Activated naive CD4-positive, alpha-beta T cell treated with anti-CD3 and anti-CD28 coated beads, Interleukin-2, amount 50 U/mL, for 72 hours (primary cell): ENCODE measurements around the gene ULBP3. TPM values are rescaled to one million over a fixed set of nuclear protein-coding genes. Genes with fewer than 3 reads are reported as not detected.

Experiments
- ATAC-seq, 2 donors: fragments of 150-1000 bp; cut with Tn5 transposase; 2 replicates each; pipeline ENCODE4 v1.10.0; 2021; ENCODE audit warnings: mild to moderate bottlenecking in 2 of 2, moderate library complexity in 2 of 2
- DNase-seq, 2 donors: peaks; one replicate each; pipeline ENCODE4 v3.0.0; 2021 to 2022; ENCODE audit warnings: low spot score in 2 of 2
- H3K27ac Mint-ChIP-seq, 2 donors: one replicate each; pipeline ENCODE4 v1.8.0; 2022; ENCODE audit warnings: mild to moderate bottlenecking in 2 of 2, mixed read lengths in 2 of 2
- H3K36me3 Mint-ChIP-seq, 2 donors: one replicate each; pipeline ENCODE4 v1.8.0; 2022; ENCODE audit warnings: mixed read lengths in 2 of 2
- H3K9me3 Mint-ChIP-seq, 2 donors: one replicate each; pipeline ENCODE4 v1.8.0; 2022; ENCODE audit warnings: mixed read lengths in 2 of 2
- total RNA-seq, 2 donors: library from RNA; stranded (reverse); gene quantifications; one replicate each; pipeline ENCODE4 v1.2.3, GENCODE V29; 2022

ULBP3 gene
- total RNA-seq, result not detected

GRCh38 chr6:150068720-150069648, at the start of gene ULBP3:
TSS of gene ULBP3 (minus strand) at chr6:150069121. CDS start at chr6:150069066, 55 bp downstream.
- Mint-ChIP-seq H3K36me3 (no peaks in the 10 kb centered on the region), H3K9me3 (no peaks in the 10 kb centered on the region), H3K27ac (no peak within 1 kb of the TSS)
- ATAC-seq, result peak; percentile 86 to 91
- peak; percentile 66 to 72 for DNase-seq

GRCh38 chr6:150118627-150119026, 49.7 kb upstream of the ULBP3 start:
- no peaks in the 10 kb centered on the region for H3K36me3 Mint-ChIP-seq
- no peak overlapping the region for H3K27ac Mint-ChIP-seq
- no peaks in the 10 kb centered on the region for H3K9me3 Mint-ChIP-seq
- ATAC-seq, result no peak
- no peak for DNase-seq

GRCh38 chr6:150118203-150118602, 49.3 kb upstream of the ULBP3 start:
- Mint-ChIP-seq H3K36me3 (no peaks in the 10 kb centered on the region), H3K27ac (no peak overlapping the region), H3K9me3 (no peaks in the 10 kb centered on the region)
- no peak for DNase-seq
- no peak for ATAC-seq

GRCh38 chr6:150116200-150116800, 47.4 kb upstream of the ULBP3 start:
- no peaks in the 10 kb centered on the region for H3K36me3 Mint-ChIP-seq
- ATAC-seq (no peak), DNase-seq (no peak)
- no peak overlapping the region for H3K27ac Mint-ChIP-seq
- H3K9me3 Mint-ChIP-seq, result no peaks in the 10 kb centered on the region

- ATAC-seq (no peak), DNase-seq (no peak)
- H3K36me3 Mint-ChIP-seq, result no peaks in the 10 kb centered on the region
- H3K27ac Mint-ChIP-seq, result no peak overlapping the region
- no peaks in the 10 kb centered on the region for H3K9me3 Mint-ChIP-seq
Observed at GRCh38 chr6:150115769-150116168, 46.8 kb upstream of the ULBP3 start.

- no peaks in the 10 kb centered on the region for H3K9me3 Mint-ChIP-seq
- ATAC-seq, result no peak
- no peaks in the 10 kb centered on the region for H3K36me3 Mint-ChIP-seq
- no peak overlapping the region for H3K27ac Mint-ChIP-seq
- DNase-seq, result no peak
Observed at GRCh38 chr6:150112233-150112632, 43.3 kb upstream of the ULBP3 start.

- Mint-ChIP-seq H3K9me3 (no peaks in the 10 kb centered on the region), H3K27ac (no peak overlapping the region), H3K36me3 (no peaks in the 10 kb centered on the region)
- ATAC-seq, result no peak
- DNase-seq, result no peak
Observed at GRCh38 chr6:150102750-150103270, 33.9 kb upstream of the ULBP3 start.

- Mint-ChIP-seq H3K27ac (no peak overlapping the region), H3K9me3 (no peaks in the 10 kb centered on the region), H3K36me3 (no peaks in the 10 kb centered on the region)
- ATAC-seq (no peak), DNase-seq (no peak)
Observed at GRCh38 chr6:150100745-150101144, 31.8 kb upstream of the ULBP3 start.

- no peaks in the 10 kb centered on the region for H3K36me3 Mint-ChIP-seq
- no peak for DNase-seq
- H3K9me3 Mint-ChIP-seq, result no peaks in the 10 kb centered on the region
- ATAC-seq, result no peak
- H3K27ac Mint-ChIP-seq, result no peak overlapping the region
Observed at GRCh38 chr6:150099953-150100352, 31.0 kb upstream of the ULBP3 start.

GRCh38 chr6:150099546-150099945, 30.6 kb upstream of the ULBP3 start:
- H3K36me3 Mint-ChIP-seq, result no peaks in the 10 kb centered on the region
- DNase-seq (no peak), ATAC-seq (no peak)
- H3K9me3 Mint-ChIP-seq, result no peaks in the 10 kb centered on the region
- no peak overlapping the region for H3K27ac Mint-ChIP-seq

- H3K9me3 Mint-ChIP-seq, result no peaks in the 10 kb centered on the region
- ATAC-seq (no peak), DNase-seq (no peak)
- H3K27ac Mint-ChIP-seq, result no peak overlapping the region
- no peaks in the 10 kb centered on the region for H3K36me3 Mint-ChIP-seq
Observed at GRCh38 chr6:150098155-150098554, 29.2 kb upstream of the ULBP3 start.

- peak overlapping the region in 1 of 2 donors; percentile 55 for H3K27ac Mint-ChIP-seq
- ATAC-seq (no peak), DNase-seq (peak in 1 of 2 donors; percentile 9)
- H3K9me3 Mint-ChIP-seq, result no peaks in the 10 kb centered on the region
- no peaks in the 10 kb centered on the region for H3K36me3 Mint-ChIP-seq
Observed at GRCh38 chr6:150093397-150093796, 24.5 kb upstream of the ULBP3 start.

- Mint-ChIP-seq H3K9me3 (no peaks in the 10 kb centered on the region), H3K27ac (no peak overlapping the region), H3K36me3 (no peaks in the 10 kb centered on the region)
- DNase-seq, result no peak
- ATAC-seq, result no peak
Observed at GRCh38 chr6:150091476-150091875, 22.6 kb upstream of the ULBP3 start.

GRCh38 chr6:150090328-150090727, 21.4 kb upstream of the ULBP3 start:
- DNase-seq (peak in 1 of 2 donors; percentile 7), ATAC-seq (no peak)
- no peaks in the 10 kb centered on the region for H3K36me3 Mint-ChIP-seq
- no peaks in the 10 kb centered on the region for H3K9me3 Mint-ChIP-seq
- no peak overlapping the region for H3K27ac Mint-ChIP-seq

GRCh38 chr6:150088481-150089154, 19.7 kb upstream of the ULBP3 start:
- Mint-ChIP-seq H3K9me3 (no peaks in the 10 kb centered on the region), H3K36me3 (no peaks in the 10 kb centered on the region), H3K27ac (no peak overlapping the region)
- no peak for ATAC-seq
- peak in 1 of 2 donors; percentile 23 for DNase-seq

- Mint-ChIP-seq H3K27ac (no peak overlapping the region), H3K36me3 (no peaks in the 10 kb centered on the region), H3K9me3 (no peaks in the 10 kb centered on the region)
- no peak for DNase-seq
- ATAC-seq, result no peak
Observed at GRCh38 chr6:150087336-150087735, 18.4 kb upstream of the ULBP3 start.

GRCh38 chr6:150086026-150086425, 17.1 kb upstream of the ULBP3 start:
- ATAC-seq, result no peak
- no peaks in the 10 kb centered on the region for H3K9me3 Mint-ChIP-seq
- no peak for DNase-seq

More at GRCh38 chr6:150086026-150086425, 17.1 kb upstream of the ULBP3 start:
- Mint-ChIP-seq H3K27ac (no peak overlapping the region), H3K36me3 (no peaks in the 10 kb centered on the region)
